Left lobe of liver (tissue), 2 donors: ENCODE results near the gene DDX43. TPM values are rescaled to one million over a fixed set of nuclear protein-coding genes. Genes with fewer than 3 reads are reported as not detected.
"Not testable (repeated sequence)": the region's sequence is repeated elsewhere in the genome, so short reads cannot be mapped to it uniquely, and the experiment has no call there.

Experiments
- ATAC-seq: fragments of 200-7000 bp; cut with Tn5 transposase; one replicate; pipeline ENCODE4 v1.9.1; 2020; ENCODE audit warnings: mild to moderate bottlenecking, moderate library complexity
- DNase-seq: peaks from one replicate; pipeline ENCODE4 v3.0.0-alpha.2; 2020; ENCODE audit warnings: low spot score
- total RNA-seq: library from RNA; stranded (reverse); gene quantifications from one replicate; pipeline ENCODE4 v1.2.1, GENCODE V29; 2021
- donor health status: DM: no; HTN: no; CAD: no; lungs with moderate emphysema.
- donor health status: DM: no; HTN: yes; CAD: no.

The DDX43 gene
- 0.28 TPM for total RNA-seq

- DNase-seq (peak; percentile 48), ATAC-seq (peak; percentile 69)
These were observed at the start of gene DDX43 for GRCh38 chr6:73394577-73395354. TSS of gene DDX43 (plus strand) at chr6:73394828. CDS start at chr6:73394906, 78 bp downstream.

GRCh38 chr6:73348550-73349204 lies 46.0 kb upstream of the DDX43 start:
- ATAC-seq (no peak), DNase-seq (no peak)

GRCh38 chr6:73349311-73349710 lies 45.3 kb upstream of the DDX43 start:
- no peak for DNase-seq
- ATAC-seq = no peak

GRCh38 chr6:73353636-73354593 lies 40.7 kb upstream of the DDX43 start, which contains the start of gene DPPA5:
TSS of gene DPPA5 (minus strand) at chr6:73354276. CDS start at chr6:73354225, 51 bp downstream.
- no peak for ATAC-seq
- DNase-seq = no peak

GRCh38 chr6:73362358-73362757 lies 32.3 kb upstream of the DDX43 start, which contains the start of gene KHDC3L:
TSS of gene KHDC3L (plus strand) at chr6:73362658. CDS start at chr6:73362730, 72 bp downstream.
- DNase-seq (no peak), ATAC-seq (no peak)

- ATAC-seq (no peak), DNase-seq (no peak)
These were observed 31.6 kb upstream of the DDX43 start for GRCh38 chr6:73362869-73363536.

GRCh38 chr6:73363537-73363875 lies 31.1 kb upstream of the DDX43 start:
- ATAC-seq (no peak), DNase-seq (no peak)

- ATAC-seq = no peak
These were observed 30.5 kb upstream of the DDX43 start for GRCh38 chr6:73364121-73364520.

GRCh38 chr6:73364549-73364948 lies 30.1 kb upstream of the DDX43 start:
- ATAC-seq (no peak), DNase-seq (no peak)

More at GRCh38 chr6:73364121-73364520, 30.5 kb upstream of the DDX43 start:
- no peak for DNase-seq

- no peak for DNase-seq
These were observed 26.8 kb upstream of the DDX43 start for GRCh38 chr6:73367761-73368355.

GRCh38 chr6:73368675-73369074 lies 26.0 kb upstream of the DDX43 start:
- no peak for DNase-seq
- ATAC-seq = no peak

More at GRCh38 chr6:73367761-73368355, 26.8 kb upstream of the DDX43 start:
- ATAC-seq = no peak

- ATAC-seq (no peak), DNase-seq (no peak)
These were observed 25.5 kb upstream of the DDX43 start for GRCh38 chr6:73369157-73369556.

- DNase-seq (no peak), ATAC-seq (no peak)
These were observed 25.1 kb upstream of the DDX43 start, which contains the start of gene OOEP for GRCh38 chr6:73369563-73369962. TSS of gene OOEP (minus strand) at chr6:73369897. CDS start at chr6:73369792, 105 bp downstream.

GRCh38 chr6:73371984-73372383 lies 22.6 kb upstream of the DDX43 start:
- no peak for ATAC-seq
- DNase-seq = no peak

GRCh38 chr6:73372516-73372915 lies 22.1 kb upstream of the DDX43 start:
- ATAC-seq (peak; percentile 69), DNase-seq (peak; percentile 55)

- DNase-seq (no peak), ATAC-seq (peak; percentile 55)
These were observed 19.4 kb upstream of the DDX43 start for GRCh38 chr6:73375216-73375615.

- ATAC-seq = no peak
These were observed 17.4 kb upstream of the DDX43 start for GRCh38 chr6:73377225-73377624.

GRCh38 chr6:73381531-73381930 lies 13.1 kb upstream of the DDX43 start:
- DNase-seq, ATAC-seq: not testable (repeated sequence)

More at GRCh38 chr6:73377225-73377624, 17.4 kb upstream of the DDX43 start:
- no peak for DNase-seq

- DNase-seq (no peak), ATAC-seq (no peak)
These were observed 12.0 kb upstream of the DDX43 start for GRCh38 chr6:73382462-73383113.
